Measurements from ENCODE around the gene SPCS1.

Gene SPCS1

GRCh38 chr3:52705438-52705687, 543 bp upstream of the SPCS1 start:
- no peak for TF ChIP-seq CTCF (IDR thresholded peaks at IDR 0.05; ENCODE audit: borderline replicate concordance, insufficient read depth, low read depth, low read length)
- H3K4me3 ChIP-seq (ENCODE audit: low read depth, low read length), result peak overlapping the region; percentile 99

DNA sequence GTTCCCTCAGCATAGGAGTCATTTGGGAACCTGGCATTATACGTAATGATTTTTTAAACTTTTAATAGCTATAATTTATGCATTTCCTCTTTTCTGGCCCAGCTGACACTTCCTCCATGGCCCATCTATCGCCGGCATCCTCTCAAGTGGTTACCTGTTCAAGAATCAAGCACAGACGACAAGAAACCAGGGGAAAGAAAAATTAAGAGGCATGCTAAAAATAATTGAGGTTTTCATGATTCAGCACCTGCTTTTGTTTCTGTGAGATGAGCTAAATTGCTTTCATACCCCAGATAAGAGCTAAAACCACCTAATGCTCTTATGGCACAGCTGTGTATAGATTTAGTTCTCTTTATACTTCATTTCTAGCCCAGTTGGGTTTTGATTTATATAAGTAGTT, 1.7 kb downstream of the SPCS1 start:
- no peak for TF ChIP-seq CTCF (IDR thresholded peaks at IDR 0.05; ENCODE audit: borderline replicate concordance, insufficient read depth, low read depth, low read length)
- H3K4me3 ChIP-seq (ENCODE audit: low read depth, low read length), result peak overlapping the region; percentile 99

DNA sequence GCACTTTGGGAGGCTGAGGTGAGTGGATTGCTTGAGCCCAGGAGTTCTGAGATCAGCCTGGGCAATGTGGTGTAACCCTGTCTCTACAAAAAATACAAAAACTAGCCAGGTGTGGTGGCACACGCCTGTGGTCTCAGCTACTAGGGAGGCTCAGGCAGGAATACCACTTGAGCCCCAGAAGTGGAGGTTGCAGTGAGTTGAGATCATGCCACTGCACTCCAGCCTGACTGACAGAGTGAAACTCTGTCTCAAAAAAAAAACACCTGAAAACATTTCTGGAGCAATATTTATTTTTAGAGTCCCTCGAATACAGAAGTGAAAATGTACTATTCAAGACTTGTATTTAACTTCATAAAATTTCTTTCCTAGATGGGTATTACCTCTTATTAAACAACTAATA, 4.6 kb downstream of the SPCS1 start:
- H3K4me3 ChIP-seq (ENCODE audit: low read depth, low read length), result no peak overlapping the region
- no peak for TF ChIP-seq CTCF (IDR thresholded peaks at IDR 0.05; ENCODE audit: borderline replicate concordance, insufficient read depth, low read depth, low read length)

DNA sequence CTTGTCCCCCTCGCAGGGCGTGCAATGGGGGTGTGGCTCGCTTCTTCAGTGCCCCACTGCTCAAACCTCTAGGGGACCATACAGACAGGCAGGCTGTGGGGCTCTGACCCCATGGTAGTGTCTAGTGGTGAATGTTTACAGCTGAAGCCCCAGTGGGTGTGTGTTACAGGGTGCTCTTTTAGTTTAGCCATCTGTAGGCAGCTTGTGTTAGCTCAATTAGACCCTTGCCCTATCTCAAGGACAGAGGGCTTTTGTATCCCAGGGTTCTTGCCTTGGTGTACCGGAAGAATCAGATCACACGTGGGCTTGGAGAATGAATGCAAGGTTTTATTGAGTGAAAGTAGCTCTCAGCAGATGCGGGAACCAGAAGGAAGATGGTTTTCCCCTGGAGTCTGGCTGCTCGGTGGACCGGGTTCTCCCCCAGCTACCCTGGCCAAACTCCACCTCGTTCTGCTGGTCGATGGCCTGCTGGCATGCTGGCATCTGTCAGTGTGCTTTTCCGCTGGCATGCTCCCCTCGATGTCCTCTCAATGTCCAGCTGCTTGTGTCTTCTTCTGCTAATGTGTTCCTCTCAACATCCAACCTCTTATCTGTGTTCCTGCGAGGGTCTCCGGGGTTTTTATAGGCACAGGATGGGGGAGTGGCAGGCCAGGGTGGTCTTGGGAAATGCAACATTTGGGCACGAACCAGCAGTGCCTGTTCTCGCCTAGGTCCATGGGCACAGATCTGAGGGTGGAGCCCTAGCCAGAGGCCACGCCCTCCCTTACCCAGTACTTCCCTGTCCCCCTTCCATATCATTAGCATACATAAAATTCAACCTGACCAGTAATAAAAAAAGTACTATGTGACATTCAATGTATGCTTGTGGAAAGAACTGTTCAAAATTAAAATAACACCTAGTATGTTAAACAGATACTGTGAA, 6.6 kb downstream of the SPCS1 start:
- no peak overlapping the region for H3K4me3 ChIP-seq (ENCODE audit: low read depth, low read length)
- no peak for TF ChIP-seq CTCF (IDR thresholded peaks at IDR 0.05; ENCODE audit: borderline replicate concordance, insufficient read depth, low read depth, low read length)

GRCh38 chr3:52714335-52715302, 8.7 kb downstream of the SPCS1 start:
- H3K4me3 ChIP-seq (ENCODE audit: low read depth, low read length), result no peak overlapping the region
- no peak for TF ChIP-seq CTCF (IDR thresholded peaks at IDR 0.05; ENCODE audit: borderline replicate concordance, insufficient read depth, low read depth, low read length)

GRCh38 chr3:52715714-52716305, 9.9 kb downstream of the SPCS1 start:
- H3K4me3 ChIP-seq (ENCODE audit: low read depth, low read length), result no peak overlapping the region
- TF ChIP-seq CTCF (IDR thresholded peaks at IDR 0.05; ENCODE audit: borderline replicate concordance, insufficient read depth, low read depth, low read length), result no peak
